Activated T-helper 17 cell treated with anti-CD3 and anti-CD28 coated beads, Interleukin-2, amount 50 U/mL, for 72 hours (primary cell): ENCODE data around the gene MYOZ1. TPM values are rescaled to one million over a fixed set of nuclear protein-coding genes. Genes with fewer than 3 reads are reported as not detected.

Experiments used
- ATAC-seq: fragments of 150-1000 bp; cut with Tn5 transposase; replicated peaks from 2 replicates; pipeline ENCODE4 v1.10.0; 2021; ENCODE audit warnings: mild to moderate bottlenecking, moderate library complexity
- H3K27ac Mint-ChIP-seq: one replicate; pipeline ENCODE4 v1.8.0; 2022; ENCODE audit warnings: mixed read lengths
- H3K27me3 Mint-ChIP-seq: one replicate; pipeline ENCODE4 v1.8.0; 2022; ENCODE audit warnings: mixed read lengths
- H3K36me3 Mint-ChIP-seq: one replicate; pipeline ENCODE4 v1.8.0; 2022; ENCODE audit warnings: low read depth, mild to moderate bottlenecking, mixed read lengths
- H3K4me1 Mint-ChIP-seq: one replicate; pipeline ENCODE4 v1.8.0; 2022; ENCODE audit warnings: mixed read lengths
- H3K4me3 Mint-ChIP-seq: one replicate; pipeline ENCODE4 v1.8.0; 2022; ENCODE audit warnings: mild to moderate bottlenecking, mixed read lengths
- H3K9me3 Mint-ChIP-seq: one replicate; pipeline ENCODE4 v1.8.0; 2022; ENCODE audit warnings: mixed read lengths
- total RNA-seq, 2 donors: library from RNA; stranded (reverse); gene quantifications; one replicate each; pipeline ENCODE4 v1.2.3, GENCODE V29; 2022

The MYOZ1 gene
- total RNA-seq, 2 donors from 2014 or later, result not detected

DNA sequence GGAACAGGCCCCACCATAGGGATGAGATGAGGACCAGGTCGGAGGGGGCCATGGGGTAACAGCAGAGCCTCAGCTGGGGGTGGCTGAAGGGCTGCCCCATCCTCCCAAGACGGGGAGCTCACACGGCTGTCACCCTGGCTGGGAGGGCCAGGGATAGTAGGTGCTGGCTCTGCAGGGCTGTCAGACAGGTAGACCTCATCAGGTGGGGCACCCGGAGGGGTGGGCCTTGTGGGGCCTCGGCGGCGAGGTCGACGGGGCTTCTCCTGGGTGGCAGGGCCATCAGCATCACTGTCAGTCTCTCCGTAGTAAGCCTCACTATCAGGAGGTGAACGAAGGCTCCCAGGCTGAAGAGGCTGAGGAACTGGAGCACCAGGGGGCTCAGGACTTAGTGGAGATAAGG lies 11.9 kb upstream of the MYOZ1 start:
- ATAC-seq, result no peak
- H3K4me1 Mint-ChIP-seq, result no peaks in the 10 kb centered on the region
- H3K27me3 Mint-ChIP-seq, result peaks cover 11% of the 10 kb centered on the region
- H3K36me3 Mint-ChIP-seq, result no peaks in the 10 kb centered on the region
- H3K9me3 Mint-ChIP-seq, result no peaks in the 10 kb centered on the region
- no peak overlapping the region for H3K27ac Mint-ChIP-seq
- no peak overlapping the region for H3K4me3 Mint-ChIP-seq

DNA sequence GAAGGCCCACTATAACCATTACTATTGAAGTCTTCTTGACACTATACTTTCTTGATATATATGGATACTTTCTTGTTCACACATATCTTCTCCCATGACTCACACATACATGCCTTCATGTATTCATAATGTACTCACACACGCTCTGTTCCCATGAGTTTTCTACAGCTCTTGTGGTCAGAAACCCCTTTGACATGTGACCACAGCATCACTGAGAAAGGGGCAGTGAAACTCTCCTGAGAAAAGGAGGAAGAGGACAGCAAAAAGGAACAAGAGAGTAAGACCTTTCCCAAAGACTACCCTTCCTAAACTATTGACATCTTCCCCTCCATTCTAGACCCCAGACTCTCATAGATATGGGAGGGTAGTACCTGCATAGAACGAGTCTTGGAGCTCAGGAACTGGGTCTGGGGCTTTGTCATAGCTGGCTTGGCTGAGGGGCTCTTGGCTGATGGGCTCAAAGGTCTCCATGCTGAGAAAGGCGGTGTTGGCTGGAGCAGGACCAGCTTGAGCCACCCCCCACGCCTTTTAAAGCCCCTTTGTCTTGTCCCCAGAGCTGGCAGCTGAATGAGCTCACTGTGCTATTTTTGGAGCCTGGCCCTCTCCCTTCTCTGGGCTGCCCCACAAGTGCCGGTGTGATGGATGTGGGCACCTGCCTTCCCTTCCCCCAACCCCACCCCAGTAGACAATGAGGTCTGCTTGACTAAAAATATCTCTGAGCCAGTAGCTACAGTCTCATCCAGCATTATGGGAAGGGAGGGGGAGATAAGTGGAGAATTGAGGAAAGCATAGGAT lies 9.5 kb upstream of the MYOZ1 start:
- Mint-ChIP-seq H3K9me3 (no peaks in the 10 kb centered on the region), H3K4me3 (no peak overlapping the region), H3K36me3 (no peaks in the 10 kb centered on the region), H3K4me1 (no peaks in the 10 kb centered on the region), H3K27me3 (peaks cover 11% of the 10 kb centered on the region), H3K27ac (no peak overlapping the region)
- ATAC-seq, result peak; percentile 31

DNA sequence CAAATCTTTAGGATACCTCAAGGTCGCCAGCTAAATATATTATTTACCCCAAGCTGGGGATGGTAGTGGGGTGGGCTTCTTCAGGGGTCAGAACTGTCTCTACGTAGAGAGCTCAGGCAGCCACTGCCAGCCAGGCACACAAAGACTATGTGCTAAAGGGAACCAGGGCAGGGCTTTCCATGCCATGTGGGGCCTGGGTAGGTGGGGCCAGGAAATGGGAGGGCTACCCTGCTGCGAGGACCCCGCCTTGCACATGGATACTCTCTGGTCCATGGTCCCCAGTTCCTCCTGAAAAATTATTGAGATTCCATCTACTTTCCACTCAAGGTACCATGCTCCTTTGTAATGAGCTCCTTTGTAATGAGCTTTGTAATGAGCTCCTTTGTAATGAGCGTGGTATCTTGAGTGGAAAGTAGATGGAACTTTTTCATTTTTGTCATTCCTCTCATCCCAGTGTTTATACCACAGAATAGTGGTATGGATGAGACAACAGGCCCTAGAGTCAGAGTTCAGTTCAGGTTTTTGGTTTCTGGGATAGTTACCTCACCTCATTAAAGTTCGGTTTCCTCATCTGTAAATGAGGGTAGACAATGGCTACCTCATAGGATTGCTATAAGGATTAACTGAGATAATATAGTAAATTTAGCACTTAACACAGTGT lies 8.7 kb upstream of the MYOZ1 start:
- no peak for ATAC-seq
- Mint-ChIP-seq H3K27ac (no peak overlapping the region), H3K4me3 (no peak overlapping the region), H3K9me3 (no peaks in the 10 kb centered on the region), H3K36me3 (no peaks in the 10 kb centered on the region), H3K27me3 (peaks cover 11% of the 10 kb centered on the region), H3K4me1 (peaks cover 5% of the 10 kb centered on the region)

DNA sequence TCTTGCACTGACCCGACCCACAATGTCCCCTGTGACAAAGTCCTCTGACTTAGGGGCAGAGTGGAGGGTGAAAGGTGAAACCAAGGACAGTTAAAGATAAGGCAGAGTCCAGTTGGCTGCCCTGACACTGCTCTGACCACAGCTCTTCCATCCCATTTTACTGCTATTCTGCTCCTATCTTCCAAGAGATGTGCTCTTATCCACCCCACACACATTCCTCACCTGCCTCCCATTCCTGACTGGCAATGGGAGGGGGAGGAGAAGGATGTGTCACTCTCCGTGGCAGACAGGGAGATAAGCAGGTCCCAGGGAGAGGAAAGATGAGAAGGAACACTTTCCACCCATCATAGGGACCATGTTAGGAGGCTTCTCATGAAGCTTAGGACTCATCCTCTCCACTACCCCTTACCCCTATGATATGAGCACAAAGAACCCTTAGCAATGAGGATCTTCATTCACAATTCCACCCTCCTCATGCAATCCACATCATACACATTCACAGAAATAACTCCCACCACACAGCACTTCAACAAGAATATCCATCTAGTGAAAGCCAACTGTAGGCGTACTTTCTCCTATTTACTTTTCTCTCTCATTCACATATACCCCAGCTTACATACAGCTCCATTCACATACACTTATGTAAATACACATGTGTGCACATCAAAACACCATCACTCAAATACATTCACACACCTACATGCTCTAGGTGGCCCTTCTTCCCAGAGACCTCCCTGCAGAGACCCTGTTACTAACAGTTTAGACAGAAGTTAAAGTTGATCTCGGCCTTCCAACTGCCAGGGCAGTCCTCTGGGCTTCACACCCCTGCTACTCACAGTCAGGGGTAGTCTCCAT lies 7.9 kb upstream of the MYOZ1 start:
- peaks cover 11% of the 10 kb centered on the region for H3K27me3 Mint-ChIP-seq
- H3K36me3 Mint-ChIP-seq, result no peaks in the 10 kb centered on the region
- H3K27ac Mint-ChIP-seq, result no peak overlapping the region
- peak overlapping the region; percentile 57 for H3K4me3 Mint-ChIP-seq
- no peaks in the 10 kb centered on the region for H3K9me3 Mint-ChIP-seq
- ATAC-seq, result no peak
- peaks cover 9% of the 10 kb centered on the region for H3K4me1 Mint-ChIP-seq

DNA sequence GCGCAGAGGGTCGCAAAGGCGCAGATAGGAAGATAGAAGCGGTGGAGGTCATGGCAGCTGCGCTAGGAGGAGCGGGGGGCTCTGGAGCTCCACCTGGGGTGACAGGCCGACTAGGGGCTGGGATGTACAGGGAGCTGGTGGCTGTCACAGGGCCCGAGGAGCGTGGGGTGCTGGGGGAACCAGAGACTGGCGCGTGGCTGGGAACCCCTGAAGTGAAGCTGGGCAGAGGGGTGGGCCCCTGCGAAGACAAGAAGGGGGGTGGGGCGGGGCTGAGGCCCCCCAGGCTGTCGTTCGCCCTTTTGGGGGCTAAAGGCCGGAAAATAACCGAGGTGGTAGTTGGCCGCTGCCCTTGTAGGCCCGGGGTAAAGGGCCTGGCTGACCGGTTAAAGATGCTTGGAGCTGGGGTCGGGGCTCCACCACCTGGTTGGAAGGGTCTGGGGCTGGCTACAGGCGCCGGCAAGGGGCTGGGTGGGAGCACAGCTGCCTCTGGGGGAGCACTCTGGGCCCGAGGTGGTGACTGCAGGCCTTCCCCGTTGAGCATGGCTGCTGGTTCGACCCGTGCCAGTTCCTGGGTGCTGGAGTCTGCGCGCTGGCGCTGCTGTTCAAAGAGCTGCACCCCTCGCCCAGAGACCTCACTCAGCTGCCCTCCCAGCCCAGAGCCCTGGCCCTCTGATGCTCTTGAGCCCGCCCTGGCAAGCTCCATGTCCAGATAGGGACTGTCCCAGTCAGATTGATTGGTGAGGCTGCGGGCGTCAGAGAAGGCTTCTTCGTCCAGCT lies 6.8 kb upstream of the MYOZ1 start:
- ATAC-seq, result no peak

DNA sequence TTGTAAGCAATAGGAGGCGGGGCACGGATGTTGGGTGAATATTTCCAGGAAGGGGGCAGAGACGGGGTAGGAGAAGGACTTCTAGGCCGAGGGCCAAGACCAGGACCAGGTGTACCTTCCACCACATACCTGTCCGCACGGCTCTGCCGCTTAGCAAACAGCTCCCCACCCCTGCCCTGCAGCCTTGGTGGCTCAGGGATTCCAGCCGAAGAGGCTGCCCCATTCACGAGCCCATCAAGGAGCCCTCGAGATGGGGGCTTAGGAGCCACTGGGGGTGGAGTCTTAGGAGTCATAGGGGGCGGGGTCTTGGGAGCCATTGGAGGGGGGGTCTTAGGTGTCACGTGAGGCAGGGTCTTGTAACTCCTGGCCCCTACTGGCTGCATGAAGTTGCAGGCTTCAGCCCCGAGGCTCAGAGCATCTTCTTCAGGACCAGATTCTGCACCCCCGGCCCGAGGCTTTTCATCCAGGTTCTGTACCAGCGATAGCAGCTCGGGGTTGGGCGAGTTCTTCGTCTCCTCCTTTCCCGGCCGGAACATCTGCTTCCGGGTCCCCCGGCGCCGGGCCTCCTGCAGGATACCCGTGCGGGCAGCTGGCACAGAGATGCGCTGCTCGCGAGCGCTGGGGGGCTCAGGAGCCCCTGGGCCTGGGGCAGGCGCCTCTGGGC lies 6.1 kb upstream of the MYOZ1 start:
- Mint-ChIP-seq H3K27me3 (peaks cover 11% of the 10 kb centered on the region), H3K4me3 (peak overlapping the region; percentile 57), H3K4me1 (peaks cover 12% of the 10 kb centered on the region), H3K9me3 (no peaks in the 10 kb centered on the region), H3K27ac (peak overlapping the region; percentile 38), H3K36me3 (no peaks in the 10 kb centered on the region)
- no peak for ATAC-seq

More for the DNA sequence above, 6.8 kb upstream of the MYOZ1 start:
- Mint-ChIP-seq H3K4me1 (peaks cover 12% of the 10 kb centered on the region), H3K27ac (peak overlapping the region; percentile 38), H3K36me3 (no peaks in the 10 kb centered on the region), H3K4me3 (peak overlapping the region; percentile 57), H3K27me3 (peaks cover 11% of the 10 kb centered on the region), H3K9me3 (no peaks in the 10 kb centered on the region)

DNA sequence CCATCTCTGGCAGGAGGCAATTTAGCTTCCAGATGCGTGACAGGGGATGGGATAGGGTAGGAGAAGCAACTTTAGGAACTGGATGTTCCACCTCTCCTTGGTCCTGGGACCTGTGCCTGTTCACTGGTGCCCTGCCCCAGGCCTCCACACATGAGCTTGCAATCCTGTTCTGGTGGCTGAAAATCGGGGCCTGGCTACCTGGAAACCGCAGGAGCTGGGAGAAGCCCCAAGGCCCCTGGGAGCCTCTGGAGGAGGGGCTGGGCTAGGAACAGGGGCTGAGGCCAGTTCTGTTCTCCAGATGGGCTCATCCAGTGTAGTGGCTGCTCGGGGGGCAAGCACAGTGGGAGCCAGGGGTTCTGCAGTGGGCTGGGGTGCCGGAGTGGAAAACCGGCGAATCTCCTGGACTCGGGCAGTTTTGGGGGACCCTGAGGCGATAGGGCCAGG lies 5.3 kb upstream of the MYOZ1 start:
- Mint-ChIP-seq H3K4me3 (peak overlapping the region; percentile 57), H3K9me3 (no peaks in the 10 kb centered on the region), H3K27me3 (peaks cover 11% of the 10 kb centered on the region), H3K36me3 (no peaks in the 10 kb centered on the region), H3K4me1 (peaks cover 12% of the 10 kb centered on the region), H3K27ac (no peak overlapping the region)
- no peak for ATAC-seq

DNA sequence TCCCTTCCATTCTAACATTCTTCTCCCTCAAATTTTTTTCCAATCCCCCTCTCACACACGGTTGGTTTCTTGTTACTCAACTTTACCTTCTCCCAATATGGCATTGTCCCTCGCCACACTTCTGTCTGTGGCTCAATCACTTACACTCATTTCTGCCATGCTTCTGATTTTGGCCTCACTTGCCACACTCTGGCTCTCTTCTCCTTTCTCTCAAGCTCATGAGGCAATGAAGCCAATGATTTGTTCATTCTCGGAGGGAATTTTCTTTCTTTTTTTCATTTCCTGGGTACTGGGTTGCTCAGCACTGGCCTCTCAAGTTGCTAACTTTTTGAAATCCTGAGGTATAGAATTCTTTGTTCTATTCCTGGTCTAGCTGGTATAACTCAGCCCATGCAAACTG lies 4.0 kb upstream of the MYOZ1 start:
- Mint-ChIP-seq H3K4me1 (peaks cover 12% of the 10 kb centered on the region), H3K4me3 (no peak overlapping the region), H3K27ac (peak overlapping the region; percentile 76), H3K36me3 (no peaks in the 10 kb centered on the region), H3K27me3 (peaks cover 8% of the 10 kb centered on the region), H3K9me3 (no peaks in the 10 kb centered on the region)
- no peak for ATAC-seq

DNA sequence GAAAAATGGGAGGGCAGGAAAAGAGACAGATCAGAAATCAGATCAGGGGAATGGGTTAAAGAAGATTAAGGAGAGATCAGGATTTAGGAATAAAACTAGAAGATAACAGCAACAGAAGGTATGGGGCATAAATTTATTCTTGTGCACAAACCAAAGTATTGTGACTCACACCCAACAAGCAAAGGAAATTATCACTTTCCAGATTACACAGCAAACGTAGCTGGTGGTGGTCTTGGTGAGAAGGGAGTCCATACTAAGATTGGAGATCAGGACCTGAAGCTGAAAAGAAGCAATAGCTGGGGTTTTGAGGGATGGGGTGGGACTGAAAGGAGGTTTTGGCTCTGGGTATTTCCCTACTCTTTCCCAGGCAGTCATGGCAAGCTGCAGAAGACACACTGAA lies 3.5 kb upstream of the MYOZ1 start:
- Mint-ChIP-seq H3K36me3 (no peaks in the 10 kb centered on the region), H3K27ac (peak overlapping the region; percentile 76), H3K4me1 (peaks cover 12% of the 10 kb centered on the region), H3K9me3 (no peaks in the 10 kb centered on the region), H3K4me3 (no peak overlapping the region), H3K27me3 (peaks cover 8% of the 10 kb centered on the region)
- peak; percentile 11 for ATAC-seq

DNA sequence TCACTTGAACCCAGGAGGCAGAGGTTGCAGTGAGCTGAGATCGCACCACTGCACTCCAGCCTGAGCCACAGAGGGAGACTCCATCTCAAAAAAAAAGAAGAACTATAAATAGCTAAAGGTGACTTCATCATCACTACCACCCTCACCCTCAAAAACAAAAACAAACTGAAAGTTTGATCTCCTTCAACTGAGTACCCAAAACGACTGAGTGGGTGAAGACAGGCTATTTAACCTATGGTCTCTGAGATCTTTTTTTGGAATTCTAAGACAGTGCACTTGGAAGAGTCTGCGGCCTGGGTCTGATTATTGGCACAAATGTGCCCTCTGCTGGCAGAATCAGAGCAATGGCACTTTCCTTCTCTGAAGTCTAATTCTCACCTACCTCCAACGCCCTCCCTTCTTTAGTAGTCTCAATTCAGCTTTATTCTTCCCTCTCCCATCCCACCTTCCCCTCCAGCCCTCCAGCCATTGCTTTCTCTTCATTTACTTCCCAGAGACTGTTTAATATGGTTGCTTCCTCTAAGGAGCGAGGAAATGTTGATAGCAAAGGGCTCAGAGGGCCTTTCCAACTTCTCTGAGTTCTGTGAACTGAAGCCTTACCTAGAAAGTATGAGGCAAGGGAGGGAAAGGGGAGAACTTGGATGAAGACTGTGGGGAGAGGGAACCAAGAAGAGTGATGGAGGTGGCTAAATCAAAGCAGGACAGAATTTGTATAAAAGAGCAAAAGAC lies 2.9 kb upstream of the MYOZ1 start:
- ATAC-seq, result peak; percentile 82
- peak overlapping the region; percentile 15 for H3K4me3 Mint-ChIP-seq
- peak overlapping the region; percentile 76 for H3K27ac Mint-ChIP-seq
- peaks cover 12% of the 10 kb centered on the region for H3K4me1 Mint-ChIP-seq
- no peaks in the 10 kb centered on the region for H3K9me3 Mint-ChIP-seq
- H3K27me3 Mint-ChIP-seq, result peaks cover 3% of the 10 kb centered on the region
- H3K36me3 Mint-ChIP-seq, result no peaks in the 10 kb centered on the region

DNA sequence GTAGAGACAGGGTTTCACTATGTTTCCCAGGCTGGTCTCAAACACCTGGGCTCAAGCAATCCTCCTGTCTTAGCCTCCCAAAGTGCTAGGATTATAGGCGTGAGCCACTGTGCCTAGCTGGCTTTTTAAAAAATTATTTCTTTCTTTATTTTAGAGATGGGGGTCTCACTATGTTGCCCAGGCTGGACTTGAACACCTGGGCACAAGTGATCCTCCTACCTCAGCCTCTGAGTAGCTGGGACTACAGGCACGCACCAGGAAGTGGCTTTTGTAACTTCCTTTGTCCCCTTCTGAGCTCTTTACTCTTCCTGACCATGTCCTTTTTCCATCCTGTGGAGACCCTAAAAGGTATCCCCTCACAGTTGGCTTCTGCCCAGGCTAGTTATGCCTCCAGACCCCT lies 2.1 kb upstream of the MYOZ1 start:
- no peak for ATAC-seq
- Mint-ChIP-seq H3K27ac (peak overlapping the region; percentile 76), H3K4me3 (no peak overlapping the region), H3K9me3 (no peaks in the 10 kb centered on the region), H3K4me1 (peaks cover 12% of the 10 kb centered on the region), H3K27me3 (no peaks in the 10 kb centered on the region), H3K36me3 (no peaks in the 10 kb centered on the region)

DNA sequence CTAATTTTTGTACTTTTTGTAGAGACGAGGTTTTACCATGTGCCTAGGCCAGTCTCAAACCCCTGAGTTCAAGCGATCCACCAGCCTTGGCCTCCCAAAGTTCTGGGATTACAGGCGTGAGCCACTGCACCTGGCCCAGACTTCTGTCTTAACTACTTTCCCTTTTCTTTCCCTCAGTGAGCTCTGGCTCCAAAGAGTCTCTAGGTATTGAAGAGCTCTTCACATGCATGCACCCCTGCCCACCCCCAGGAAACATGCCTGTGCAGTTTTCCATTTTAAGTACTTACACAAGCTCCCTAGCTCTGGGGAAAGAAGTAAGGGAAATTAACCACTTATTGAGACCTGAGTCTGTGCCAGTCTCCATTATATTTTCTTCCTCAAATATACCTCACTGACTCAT lies 2.0 kb downstream of the MYOZ1 start:
- H3K9me3 Mint-ChIP-seq, result no peaks in the 10 kb centered on the region
- H3K27me3 Mint-ChIP-seq, result no peaks in the 10 kb centered on the region
- no peak overlapping the region for H3K4me3 Mint-ChIP-seq
- H3K36me3 Mint-ChIP-seq, result no peaks in the 10 kb centered on the region
- peaks cover 4% of the 10 kb centered on the region for H3K4me1 Mint-ChIP-seq
- H3K27ac Mint-ChIP-seq, result no peak overlapping the region
- ATAC-seq, result no peak

DNA sequence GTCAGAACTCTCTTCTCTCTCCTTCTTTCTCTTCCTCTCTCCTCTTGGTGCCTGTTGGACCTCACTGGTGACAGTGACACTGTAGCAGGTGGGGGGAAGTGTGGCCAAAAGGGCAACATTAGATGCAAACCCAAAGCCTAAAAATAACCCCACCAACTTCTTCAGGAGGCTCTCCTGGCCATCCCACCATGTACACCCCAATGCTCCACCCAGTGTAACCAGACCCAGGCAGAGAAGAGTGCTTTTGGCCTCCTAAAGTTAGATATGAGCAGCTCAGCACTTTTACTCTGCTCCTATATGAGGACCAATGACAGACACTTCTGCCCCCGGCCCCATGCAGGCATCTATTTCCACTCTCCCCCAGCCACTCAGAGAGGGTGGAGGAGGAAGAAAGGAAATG lies 5.5 kb downstream of the MYOZ1 start:
- no peak for ATAC-seq
- no peak overlapping the region for H3K4me3 Mint-ChIP-seq
- no peaks in the 10 kb centered on the region for H3K9me3 Mint-ChIP-seq
- no peaks in the 10 kb centered on the region for H3K36me3 Mint-ChIP-seq
- H3K27me3 Mint-ChIP-seq, result no peaks in the 10 kb centered on the region
- no peak overlapping the region for H3K27ac Mint-ChIP-seq
- H3K4me1 Mint-ChIP-seq, result no peaks in the 10 kb centered on the region
